ENCODE data around the gene KLHDC7B. TPM values are rescaled to one million over a fixed set of nuclear protein-coding genes. Genes with fewer than 3 reads are reported as not detected.

The KLHDC7B gene
- total and polyA plus RNA-seq, 10 of the 15 experiments (the other 5 are each of a cell fraction or from before 2014, with no cell fraction given), result 0.05 to 2.2 (median 0.93) TPM; not detected in 2

- H3K9me3 ChIP-seq (replicated peaks; ENCODE audit: control insufficient read depth, insufficient read depth, low read length), result no peaks in the 10 kb centered on the region
- peak overlapping the region; percentile 71 for H3K27ac ChIP-seq (ENCODE audit: control insufficient read depth, insufficient read depth)
- FAIRE-seq, result no peak
- intact Hi-C loops (cut with micrococcal nuclease; ENCODE audit: unreplicated experiment), result loop anchor here (1.0 to 5.0 kb wide), 2 partner anchors 44 to 56 kb away; partner anchors contain the start of gene SCO2
- ATAC-seq, result peak; percentile 49
- CTCF ChIA-PET, result interaction anchor here (3.0 kb wide), 1 partner anchor 20 kb away, joined by 13 read pairs; the partner anchor contains the start of gene SYCE3
- no peak for DNase-seq (ENCODE audit: low read depth, low spot score)
- POLR2A ChIA-PET, result interaction anchor here (0.6 to 2.6 kb wide), 4 partner anchors 33 to 44 kb away, joined by 3 to 7 read pairs (median 5); partner anchors contain the start of gene ARSA
- peak overlapping the region; percentile 88 for H3K4me2 ChIP-seq (ENCODE audit: control insufficient read depth, insufficient read depth)
- H4K20me1 ChIP-seq (ENCODE audit: control insufficient read depth, insufficient read depth), result no peaks in the 10 kb centered on the region
- peaks cover 4 to 6% of the 10 kb centered on the region in 2 experiments; a peak in 3 of 4 replicates for H3K36me3 ChIP-seq (ENCODE audit: control insufficient read depth in 2 of 2, insufficient read depth in 2 of 2, low read length in 1 of 2)
- peak overlapping the region; percentile 66 for H2AFZ ChIP-seq (ENCODE audit: control insufficient read depth, low read depth, low read length)
- peak overlapping the region; percentile 82 for H3K9ac ChIP-seq (ENCODE audit: control insufficient read depth, insufficient read depth, low read length)
- peaks cover 15% of the 10 kb centered on the region for H3K4me1 ChIP-seq (ENCODE audit: control insufficient read depth, insufficient read depth, low read length)
- SMC1A ChIA-PET (ENCODE audit: uncharacterized antibody, unreplicated experiment), result interaction anchor here (1.6 to 2.5 kb wide), 2 partner anchors 37 to 58 kb away, joined by 4 to 8 read pairs; partner anchors contain the start of gene SCO2
- H3K27me3 ChIP-seq (replicated peaks in 1 of 2; ENCODE audit: control insufficient read depth in 2 of 2, insufficient read depth in 2 of 2, low read length in 1 of 2), result no peaks in the 10 kb centered on the region
- in situ Hi-C loops (cut with MboI), result no loop called here
- BruUV-seq (replicated peaks), result TSS peak; percentile 90
- peak overlapping the region; percentile 90 for H3K4me3 ChIP-seq
- 12% methylated on average over 37 of the region's 37 CpGs for WGBS (ENCODE audit: insufficient coverage, insufficient replicate concordance, low lambda C conversion rate, missing lambda C conversion rate)
- RAD21 ChIA-PET (ENCODE audit: unreplicated experiment), result interaction anchor here (1.6 to 2.8 kb wide), 2 partner anchors 14 to 58 kb away, joined by 3 to 16 read pairs; partner anchors contain the start of gene SCO2
- peaks cover 20% of the 10 kb centered on the region for H3K79me2 ChIP-seq (ENCODE audit: control insufficient read depth, insufficient read depth, low read length)
- TF ChIP-seq NKRF (conservative IDR thresholded peaks at IDR 0.05) (peak; percentile 7; the same call in 1 of the 2 replicates), CREB1 (IDR thresholded peaks at IDR 0.05; ENCODE audit: low read depth) (no peak), ZBTB33 (IDR thresholded peaks at IDR 0.05) (no peak), PKNOX1 (IDR thresholded peaks at IDR 0.05) (no peak), YY1 (IDR thresholded peaks at IDR 0.05; ENCODE audit: low read depth, low read length) (0 out of 2 replicates have a peak, but pooled peaks have one; percentile 19), TAF1 (IDR thresholded peaks at IDR 0.05; ENCODE audit: borderline replicate concordance, low read depth, low read length) (no peak), EED (IDR thresholded peaks at IDR 0.05; ENCODE audit: low read depth) (no peak), CHD4 (IDR thresholded peaks at IDR 0.05) (no peak), USF2 (IDR thresholded peaks at IDR 0.05; ENCODE audit: borderline replicate concordance, low read depth, low read length) (no peak), RB1 (IDR thresholded peaks at IDR 0.05; ENCODE audit: borderline replicate concordance) (peak; percentile 56; the same call in 1 of the 2 replicates), ZNF592 (IDR thresholded peaks at IDR 0.05) (no peak), IKZF1 (conservative IDR thresholded peaks at IDR 0.05) (peak; percentile 15; the same call in 1 of the 2 replicates)
These were observed 37.7 kb downstream of the KLHDC7B start for GRCh38 chr22:50583294-50583861.

Data from GM12878 (cell line).